H1 (cell line): ENCODE results near the gene RNPEPL1. TPM values are rescaled to one million over a fixed set of nuclear protein-coding genes. Genes with fewer than 3 reads are reported as not detected.

ENCODE experiments used
- ASH2L ChIP-seq: fragments of 200-600, 300-600 bp; sonication (generic); IDR thresholded peaks from one replicate; pipeline ENCODE4 v1.7.1; 2017; ENCODE audit warnings: low read length
- BACH1 ChIP-seq: IDR thresholded peaks from 2 replicates; pipeline ENCODE4 v1.6.1; 2012; ENCODE audit warnings: low read length, improper control_type of control experiment
- BCL11A ChIP-seq, 2 experiments: IDR thresholded peaks; one replicate each; pipeline ENCODE4 v1.6.1; 2011; ENCODE audit warnings: low read depth in 2 of 2, low read length in 2 of 2, mild to moderate bottlenecking in 2 of 2
- CBX5 ChIP-seq: fragments of 300-800, 300-1000 bp; sonication (generic); IDR thresholded peaks from 2 replicates; pipeline ENCODE4 v1.7.1; 2016; ENCODE audit warnings: antibody characterized with exemption, low read length, low read depth
- CTBP2 ChIP-seq: IDR thresholded peaks from 2 replicates; pipeline ENCODE4 v1.7.0; 2011; ENCODE audit warnings: borderline replicate concordance, mild to moderate bottlenecking, moderate library complexity, mixed read lengths, low read length; ENCODE audit not compliant: insufficient read depth, insufficient read length
- EGR1 ChIP-seq: IDR thresholded peaks from 2 replicates; pipeline ENCODE4 v1.6.1; 2011; ENCODE audit warnings: low read depth, low read length, borderline replicate concordance
- EP300 ChIP-seq, 2 experiments: IDR thresholded peaks; 1 replicate in 1 of 2; 2 replicates in 1 of 2; pipeline ENCODE4 v1.6.1; 2011 to 2012; ENCODE audit warnings: low read depth in 2 of 2, low read length in 2 of 2, mild to moderate bottlenecking in 2 of 2, borderline replicate concordance in 1 of 2, inconsistent platforms in 1 of 2, moderate library complexity in 1 of 2
- GTF2F1 ChIP-seq: IDR thresholded peaks from 2 replicates; pipeline ENCODE4 v1.6.1; 2012; ENCODE audit warnings: low read depth, low read length, improper control_type of control experiment, borderline replicate concordance
- JUND ChIP-seq: IDR thresholded peaks from 2 replicates; pipeline ENCODE4 v1.6.1; 2011; ENCODE audit warnings: mild to moderate bottlenecking, improper control_type of control experiment, low read length
- KDM1A ChIP-seq: fragments of 200-600, 300-600 bp; sonication (generic); IDR thresholded peaks from 2 replicates; pipeline ENCODE4 v1.7.1; 2016; ENCODE audit warnings: mild to moderate bottlenecking, low read length, borderline replicate concordance
- MAFK ChIP-seq: IDR thresholded peaks from 2 replicates; pipeline ENCODE4 v1.6.1; 2012; ENCODE audit warnings: low read depth, mild to moderate bottlenecking, improper control_type of control experiment, low read length
- NANOG ChIP-seq: IDR thresholded peaks from 2 replicates; pipeline ENCODE4 v1.6.1; 2011; ENCODE audit warnings: low read length, low read depth, mild to moderate bottlenecking, inconsistent platforms; ENCODE audit not compliant: insufficient read depth, poor library complexity, severe bottlenecking
- POU5F1 ChIP-seq: IDR thresholded peaks from 2 replicates; pipeline ENCODE4 v1.6.1; 2011; ENCODE audit warnings: low read depth, mild to moderate bottlenecking, low read length, moderate library complexity
- SIN3A ChIP-seq, 2 experiments: IDR thresholded peaks in 1 of 2; conservative IDR thresholded peaks in 1 of 2; 2 replicates each; pipeline ENCODE4 v1.6.1; 2011 to 2012; ENCODE audit warnings: low read length in 2 of 2, improper control_type of control experiment in 1 of 2, low read depth in 1 of 2, mild to moderate bottlenecking in 1 of 2
- SIRT6 ChIP-seq: IDR thresholded peaks from one replicate; pipeline ENCODE4 v1.7.1; 2012; ENCODE audit warnings: low read length, inconsistent platforms
- TAF7 ChIP-seq: optimal IDR thresholded peaks from 2 replicates; pipeline ENCODE3; 2011; ENCODE audit warnings: low read depth, mild to moderate bottlenecking, inconsistent platforms, low read length, moderate library complexity, borderline replicate concordance
- polyA plus RNA-seq, 7 experiments: library from polyadenylated mRNA; depleted of rRNA in 3 of 7; stranded (reverse) in 5 of 7; unstranded in 2 of 7; fragments of >200 nt in 5 of 7; fragments of 200-250 nt in 2 of 7; gene quantifications; 1 replicate in 5 of 7; 2 replicates in 1 of 7; 4 replicates in 1 of 7; pipeline versions ENCODE4 v1.2.1 to v1.2.3, GENCODE V29; 2011 to 2013; ENCODE audit warnings: missing spikeins in 2 of 7, mixed read lengths in 2 of 7
- total RNA-seq: library from RNA; stranded (reverse); fragmentation: NEBNext Ultra II Directional; extraction: Animal tissue kit (Norgen Biotek cat#: 25700); gene quantifications from 2 replicates; pipeline ENCODE4 v1.2.1, GENCODE V29; 2021
- TF ChIP-seq, protein P1 (sequence below): IDR thresholded peaks from 2 replicates; pipeline ENCODE4 v1.6.1; 2011; ENCODE audit warnings: low read depth, mild to moderate bottlenecking, low read length; ENCODE audit not compliant: insufficient read depth
- TF ChIP-seq, protein P2 (sequence below), 3 experiments: IDR thresholded peaks; 1 replicate in 2 of 3; 2 replicates in 1 of 3; pipeline versions ENCODE4 v1.5.1 to v1.6.1; 2011; ENCODE audit warnings: low read length in 3 of 3, mild to moderate bottlenecking in 3 of 3, inconsistent platforms in 2 of 3, low read depth in 1 of 3, moderate library complexity in 1 of 3; ENCODE audit not compliant: insufficient read depth in 1 of 3; ENCODE audit errors: control extremely low read depth in 1 of 3

The RNPEPL1 gene
- total and polyA plus RNA-seq, 2 of the 8 experiments (the other 6 are each of a cell fraction or from before 2014, with no cell fraction given), result 9.0 to 11.3 TPM

DNA sequence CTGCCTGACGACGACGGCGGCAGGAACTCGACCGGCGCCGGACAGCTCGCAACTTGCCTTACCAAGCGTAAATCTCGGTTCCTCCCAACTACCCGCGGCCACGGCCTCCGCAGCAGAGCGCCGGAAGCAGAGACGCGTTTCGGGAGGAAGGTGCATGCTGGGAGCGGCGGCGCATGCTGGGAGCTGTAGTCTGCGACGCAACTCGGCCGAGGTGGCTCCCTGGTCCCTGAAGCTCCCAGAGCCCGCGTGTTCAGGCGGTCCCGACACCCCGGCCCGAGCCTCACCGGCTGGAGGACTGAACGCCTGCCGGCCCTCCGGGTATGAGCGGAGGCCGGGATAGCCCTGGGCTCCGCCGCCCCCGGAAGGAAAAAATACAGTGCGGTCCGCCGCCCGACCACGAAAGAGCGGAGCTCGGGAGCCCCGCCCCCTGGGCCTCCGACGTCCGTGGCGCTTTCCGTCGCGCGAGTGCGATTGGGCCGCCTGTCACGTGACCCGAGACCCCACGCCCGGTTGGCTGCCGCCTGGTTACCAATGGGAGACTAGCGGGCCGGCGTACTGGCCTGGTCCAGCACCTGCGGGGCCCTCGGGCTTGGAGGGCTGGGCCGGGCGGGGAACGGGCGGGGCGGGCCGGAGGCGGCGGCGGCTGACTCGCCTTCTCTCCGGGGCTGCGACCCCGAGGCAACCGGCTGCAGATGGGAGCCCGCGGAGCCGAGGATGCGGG is 18.1 kb downstream of the RNPEPL1 start, which contains the start of gene CAPN10 (continued):
- TF ChIP-seq, protein P1, sequence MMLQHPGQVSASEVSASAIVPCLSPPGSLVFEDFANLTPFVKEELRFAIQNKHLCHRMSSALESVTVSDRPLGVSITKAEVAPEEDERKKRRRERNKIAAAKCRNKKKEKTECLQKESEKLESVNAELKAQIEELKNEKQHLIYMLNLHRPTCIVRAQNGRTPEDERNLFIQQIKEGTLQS, result peak; percentile 67
- TF ChIP-seq ASH2L, result no peak
- no peak for TF ChIP-seq TAF7
- no peak for TF ChIP-seq CTBP2
- TF ChIP-seq MAFK, result no peak
- no peak for TF ChIP-seq EP300 (IDR thresholded peaks at IDR 0.05; ENCODE audit: borderline replicate concordance in 1 of 2, low read depth in 2 of 2, low read length in 2 of 2)
- TF ChIP-seq BCL11A (IDR thresholded peaks at IDR 0.05; ENCODE audit: low read depth in 2 of 2, low read length in 2 of 2), result no peak
- no peak for TF ChIP-seq SIRT6
- TF ChIP-seq NANOG, result no peak
- TF ChIP-seq BACH1, result peak; percentile 17; the same call in 1 of the 2 replicates
- no peak for TF ChIP-seq KDM1A
- TF ChIP-seq JUND, result no peak
- TF ChIP-seq SIN3A (conservative IDR thresholded peaks at IDR 0.05 in 1 of 2, IDR thresholded peaks at IDR 0.05 in 1 of 2; ENCODE audit: low read depth in 1 of 2, low read length in 2 of 2), result peak; percentile 47 to 93; a peak in 2 of 4 replicates
- no peak for TF ChIP-seq EGR1
- no peak for TF ChIP-seq CBX5
- TF ChIP-seq, protein P2, sequence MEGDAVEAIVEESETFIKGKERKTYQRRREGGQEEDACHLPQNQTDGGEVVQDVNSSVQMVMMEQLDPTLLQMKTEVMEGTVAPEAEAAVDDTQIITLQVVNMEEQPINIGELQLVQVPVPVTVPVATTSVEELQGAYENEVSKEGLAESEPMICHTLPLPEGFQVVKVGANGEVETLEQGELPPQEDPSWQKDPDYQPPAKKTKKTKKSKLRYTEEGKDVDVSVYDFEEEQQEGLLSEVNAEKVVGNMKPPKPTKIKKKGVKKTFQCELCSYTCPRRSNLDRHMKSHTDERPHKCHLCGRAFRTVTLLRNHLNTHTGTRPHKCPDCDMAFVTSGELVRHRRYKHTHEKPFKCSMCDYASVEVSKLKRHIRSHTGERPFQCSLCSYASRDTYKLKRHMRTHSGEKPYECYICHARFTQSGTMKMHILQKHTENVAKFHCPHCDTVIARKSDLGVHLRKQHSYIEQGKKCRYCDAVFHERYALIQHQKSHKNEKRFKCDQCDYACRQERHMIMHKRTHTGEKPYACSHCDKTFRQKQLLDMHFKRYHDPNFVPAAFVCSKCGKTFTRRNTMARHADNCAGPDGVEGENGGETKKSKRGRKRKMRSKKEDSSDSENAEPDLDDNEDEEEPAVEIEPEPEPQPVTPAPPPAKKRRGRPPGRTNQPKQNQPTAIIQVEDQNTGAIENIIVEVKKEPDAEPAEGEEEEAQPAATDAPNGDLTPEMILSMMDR (IDR thresholded peaks at IDR 0.05; ENCODE audit: control extremely low read depth in 1 of 3, insufficient read depth in 1 of 3, low read depth in 1 of 3, low read length in 3 of 3), result no peak; a peak in 1 of 4 replicates
- TF ChIP-seq GTF2F1, result peak; percentile 21; the same call in 1 of the 2 replicates
- no peak for TF ChIP-seq POU5F1
